Fibroblast of the conjunctiva (primary cell): ENCODE data around the gene ZNF454.

ENCODE experiments used
- DNase-seq: peaks from one replicate; pipeline ENCODE4 v3.0.0-alpha.2; 2010; ENCODE audit warnings: low read depth

The ZNF454 gene

DNA sequence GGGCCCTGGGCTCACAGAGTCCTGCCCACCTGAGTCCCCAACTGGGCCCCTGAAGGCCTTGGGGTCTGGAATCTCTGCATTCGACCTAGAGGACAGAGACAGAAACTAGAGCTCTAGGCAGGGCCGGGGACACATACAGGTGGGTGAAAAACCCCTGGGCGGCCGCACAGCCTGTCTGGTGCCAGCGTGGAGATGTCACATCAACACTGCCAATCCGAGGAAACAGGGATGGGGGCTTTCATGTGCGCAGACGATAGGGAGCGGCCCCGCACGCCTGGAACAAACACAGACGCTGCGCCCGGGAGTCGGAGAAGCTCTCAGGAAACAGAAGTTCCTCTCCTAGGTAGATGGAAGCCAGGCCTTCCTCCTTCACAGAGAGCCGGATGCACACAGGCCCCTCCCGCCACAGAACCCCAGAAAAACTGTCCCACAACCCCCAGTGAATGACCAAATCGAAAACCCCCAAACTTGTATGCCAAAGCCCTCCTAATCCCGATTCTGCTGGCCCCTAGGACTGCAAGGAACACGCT lies 52.3 kb downstream of the ZNF454 start:
- DNase-seq = no peak

GRCh38 chr5:178993955-178994579 lies 53.1 kb downstream of the ZNF454 start:
- DNase-seq = no peak

GRCh38 chr5:178994580-178995340 lies 53.8 kb downstream of the ZNF454 start, which contains the start of gene GRM6:
TSS of gene GRM6 (minus strand) at chr5:178995320. CDS start at chr5:178994944, 376 bp downstream.
- no peak for DNase-seq

GRCh38 chr5:178995341-178995690 lies 54.3 kb downstream of the ZNF454 start:
- DNase-seq = no peak

DNA sequence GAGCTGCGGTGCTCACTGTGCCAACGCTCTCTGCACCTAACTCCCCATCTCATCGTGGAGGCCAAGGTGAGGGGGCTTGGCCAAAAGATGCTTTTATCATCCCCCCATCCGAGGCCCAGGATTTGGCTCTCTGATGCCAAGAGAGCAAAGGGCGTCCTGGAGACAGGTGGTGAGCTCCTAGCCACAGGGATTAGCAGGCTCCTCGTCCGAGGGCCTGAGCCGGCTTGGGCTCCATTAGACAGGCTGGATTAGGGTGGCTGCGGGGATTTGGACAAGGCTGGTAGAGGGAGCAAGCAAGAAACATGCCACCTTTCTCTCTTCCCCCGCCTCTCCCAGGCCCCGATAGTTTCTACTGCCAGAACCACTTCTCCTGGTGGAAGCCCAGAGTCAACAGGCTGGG lies 55.2 kb downstream of the ZNF454 start:
- no peak for DNase-seq

- DNase-seq = no peak
Observed at GRCh38 chr5:178997191-178997590, 56.2 kb downstream of the ZNF454 start.

- DNase-seq = no peak
Observed at GRCh38 chr5:178998441-178998840, 57.4 kb downstream of the ZNF454 start.

DNA sequence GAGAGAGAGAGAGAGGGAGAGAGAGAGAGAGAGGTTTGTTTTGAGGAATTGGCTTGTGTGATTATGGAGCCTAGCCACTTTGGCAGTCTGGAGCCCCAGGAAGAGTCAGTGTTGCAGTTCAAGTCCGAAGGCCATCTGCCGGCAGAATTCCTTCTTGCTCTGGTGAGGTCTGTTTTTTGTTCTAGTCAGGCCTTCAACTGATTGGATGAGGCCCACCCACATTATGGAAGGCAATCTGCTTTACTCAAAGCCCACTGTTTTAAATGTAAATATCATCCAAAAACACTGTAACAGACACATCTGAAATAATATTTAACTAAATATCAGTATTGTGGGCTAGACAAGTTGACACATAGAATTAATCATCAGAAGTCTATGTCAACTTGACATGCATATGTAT lies 65.6 kb downstream of the ZNF454 start:
- no peak for DNase-seq

DNA sequence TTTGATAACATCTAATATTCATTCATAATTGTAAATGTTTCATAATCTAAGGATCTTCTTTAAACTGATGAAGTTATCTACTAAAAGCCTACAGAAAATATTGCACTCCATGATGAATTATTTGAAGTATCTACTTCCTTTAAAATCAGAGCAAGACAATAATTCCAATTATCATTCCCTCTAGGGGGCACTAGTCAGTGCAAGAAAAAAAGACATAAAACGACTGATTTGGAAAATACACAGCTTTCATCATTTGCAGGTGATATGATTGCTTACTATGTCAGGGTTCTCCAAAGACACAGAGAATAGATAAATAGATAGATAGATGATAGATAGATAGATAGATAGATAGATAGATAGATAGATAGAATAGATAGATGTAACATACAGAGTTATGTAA lies 67.7 kb downstream of the ZNF454 start:
- DNase-seq = no peak
